HG03571 (cell line): Measurements from ENCODE around the gene ASB18.

Source experiments
- ATAC-seq: cut with Tn5 transposase; IDR thresholded peaks from one replicate; pipeline ENCODE4 v1.9.1; 2021; ENCODE audit not compliant: unreplicated experiment

The ASB18 gene

DNA sequence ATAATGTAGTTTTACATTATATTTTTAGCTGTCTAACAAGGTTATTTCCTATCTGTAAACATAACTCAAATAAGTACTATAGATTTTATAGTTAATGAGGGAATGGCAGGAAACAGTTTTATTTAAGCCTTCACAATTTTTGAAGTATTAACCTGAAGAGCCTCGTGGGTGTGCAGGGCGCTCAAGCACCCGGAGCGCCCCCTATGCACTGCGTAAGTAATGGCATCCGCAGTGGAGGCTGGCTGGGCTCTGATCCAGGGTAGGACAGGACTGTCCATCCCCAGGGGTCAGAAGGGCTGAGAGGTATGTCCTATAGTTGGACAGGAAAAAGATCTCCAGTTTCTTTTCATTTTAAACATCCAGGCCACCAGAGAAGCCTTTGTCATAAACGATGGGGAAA lies 87.8 kb downstream of the ASB18 start:
- ATAC-seq = no peak

DNA sequence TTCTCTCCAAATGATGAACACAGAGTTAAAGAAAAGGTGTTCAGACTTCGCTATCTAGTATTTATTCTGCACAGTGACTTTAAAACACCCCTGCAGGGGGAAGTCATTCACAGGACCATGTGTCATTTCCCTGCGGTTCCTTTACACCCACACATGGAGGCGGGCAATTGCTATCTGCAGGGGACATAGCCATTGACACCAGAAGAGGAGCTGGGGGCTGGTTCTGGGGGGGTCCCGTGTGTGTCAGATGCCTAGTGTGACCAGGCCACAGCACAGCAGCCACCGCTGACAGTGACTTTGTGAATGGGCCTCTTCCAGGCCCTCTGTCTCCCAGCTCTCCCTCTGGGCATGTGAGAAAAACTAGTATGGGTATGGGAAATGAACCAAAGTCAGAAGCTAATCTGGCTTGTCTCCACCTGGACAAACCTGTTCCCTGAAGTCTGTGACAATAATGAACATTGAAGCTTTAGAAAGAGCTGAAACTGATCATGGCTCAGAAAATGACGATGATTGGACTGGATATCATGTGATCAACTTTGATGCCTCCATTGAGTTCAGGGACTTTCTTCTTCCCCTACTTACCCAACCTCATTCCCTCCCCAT lies 88.6 kb downstream of the ASB18 start:
- no peak for ATAC-seq

DNA sequence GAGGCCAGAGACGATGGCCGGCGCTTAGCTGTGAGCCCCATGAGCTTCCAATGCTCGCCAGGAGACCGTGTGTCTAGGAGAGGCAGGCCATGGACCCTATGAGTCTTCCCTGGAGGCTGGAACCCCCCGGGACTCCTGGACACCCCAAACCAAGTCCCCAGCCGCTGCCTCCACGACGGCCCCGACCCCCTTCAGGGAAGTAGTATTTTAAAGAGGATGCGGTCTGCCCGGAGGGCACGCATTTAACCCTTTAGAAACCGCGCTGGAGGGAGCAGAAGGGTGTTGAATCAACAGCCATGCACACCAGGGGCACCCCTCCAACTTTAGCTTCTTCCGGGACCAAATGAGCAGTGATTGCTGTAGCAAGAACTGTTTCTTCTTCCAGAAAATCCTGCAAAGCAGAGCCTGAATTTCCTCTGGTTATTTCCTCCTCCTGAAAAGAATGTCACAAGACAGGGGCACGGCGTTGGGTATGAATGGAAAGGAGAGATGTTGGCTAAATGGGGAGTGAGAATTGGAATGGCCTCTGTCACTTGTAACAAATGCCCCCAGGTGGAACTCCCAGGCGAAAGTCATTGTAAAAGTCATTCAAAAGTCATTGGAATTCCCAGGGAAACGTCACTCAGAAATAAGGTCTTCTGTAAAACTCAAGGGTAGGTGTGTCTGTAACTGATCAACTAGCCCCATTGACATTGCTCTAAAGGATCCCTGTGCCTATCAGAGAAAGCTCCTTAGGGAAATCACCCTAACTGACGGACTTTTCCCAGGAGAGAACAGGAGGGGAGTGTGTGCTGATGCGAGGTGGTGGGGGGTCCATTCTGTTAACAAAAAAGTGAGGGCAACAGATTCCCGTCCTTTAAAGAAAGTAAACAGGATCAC lies 90.2 kb downstream of the ASB18 start:
- no peak for ATAC-seq

DNA sequence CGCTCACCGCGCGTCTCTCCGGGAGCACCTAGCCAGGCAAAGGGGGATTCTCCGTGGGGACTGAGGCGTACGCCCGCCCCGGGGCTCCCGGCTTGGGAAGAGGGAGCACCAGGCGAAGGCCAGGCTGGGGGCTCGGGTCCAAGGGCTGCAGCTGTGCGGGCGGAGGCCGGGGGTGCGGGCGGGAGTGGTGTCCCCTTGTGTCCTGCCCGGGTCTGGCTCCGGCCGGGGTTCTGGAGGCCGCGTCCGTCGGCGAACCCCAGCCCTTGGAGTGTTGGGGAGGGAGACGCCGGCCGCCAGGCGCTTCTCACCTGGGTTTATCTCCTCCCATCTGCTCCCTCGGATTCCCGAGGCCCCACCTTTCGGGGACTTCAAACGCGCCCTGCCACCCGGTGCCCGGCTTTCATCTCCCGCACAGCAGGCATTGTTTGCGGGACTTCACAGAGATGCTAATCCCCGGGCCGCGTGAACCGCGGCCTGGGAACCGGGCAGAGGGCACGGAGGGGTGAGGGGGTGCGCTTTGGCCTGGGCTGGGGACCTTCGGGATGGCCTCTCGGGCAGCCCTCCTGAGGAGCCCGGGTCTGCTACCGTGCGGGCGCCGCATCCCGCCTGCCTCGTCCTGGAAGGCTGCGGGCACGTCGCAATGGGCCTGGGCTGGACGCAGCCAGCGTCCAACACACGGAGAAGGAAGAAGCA lies 91.0 kb downstream of the ASB18 start:
- ATAC-seq = no peak

DNA sequence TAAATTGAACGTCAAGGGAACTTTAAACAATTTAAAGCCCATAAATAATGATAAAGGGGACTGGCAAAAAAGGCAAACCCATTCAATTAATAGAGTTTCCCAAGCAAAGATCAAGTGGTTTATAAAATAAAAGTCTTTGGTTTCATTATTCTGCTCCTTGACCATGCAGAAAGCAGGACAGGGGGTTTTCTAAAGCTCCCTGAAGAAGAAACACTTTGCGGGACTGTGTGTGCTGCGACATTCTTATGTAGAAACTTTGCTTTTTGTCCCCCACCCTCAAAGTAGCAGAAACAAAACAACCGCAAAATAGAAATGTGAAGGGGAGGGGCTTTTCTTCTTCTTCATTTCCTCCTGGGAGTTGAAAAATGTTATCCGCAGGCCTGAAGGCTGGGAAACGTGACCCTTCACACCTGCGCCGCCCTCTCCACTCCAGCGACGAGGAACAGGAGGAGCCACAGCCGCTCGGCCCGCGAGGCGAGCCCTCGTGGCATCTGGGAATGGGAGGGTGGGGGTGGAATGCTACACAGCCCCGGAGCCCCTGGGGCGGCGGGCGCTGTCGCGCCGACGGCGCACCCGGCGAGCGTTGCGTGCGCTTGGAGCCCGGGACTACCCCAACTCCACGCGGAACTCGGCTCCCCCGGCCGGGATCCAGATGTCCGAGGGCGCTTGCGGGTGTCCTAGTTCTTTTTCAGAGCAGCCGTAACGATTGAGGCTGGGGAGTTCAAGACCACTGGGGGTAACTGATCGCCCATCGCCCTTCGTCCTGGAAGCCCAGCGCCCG lies 91.8 kb downstream of the ASB18 start:
- ATAC-seq = no peak

DNA sequence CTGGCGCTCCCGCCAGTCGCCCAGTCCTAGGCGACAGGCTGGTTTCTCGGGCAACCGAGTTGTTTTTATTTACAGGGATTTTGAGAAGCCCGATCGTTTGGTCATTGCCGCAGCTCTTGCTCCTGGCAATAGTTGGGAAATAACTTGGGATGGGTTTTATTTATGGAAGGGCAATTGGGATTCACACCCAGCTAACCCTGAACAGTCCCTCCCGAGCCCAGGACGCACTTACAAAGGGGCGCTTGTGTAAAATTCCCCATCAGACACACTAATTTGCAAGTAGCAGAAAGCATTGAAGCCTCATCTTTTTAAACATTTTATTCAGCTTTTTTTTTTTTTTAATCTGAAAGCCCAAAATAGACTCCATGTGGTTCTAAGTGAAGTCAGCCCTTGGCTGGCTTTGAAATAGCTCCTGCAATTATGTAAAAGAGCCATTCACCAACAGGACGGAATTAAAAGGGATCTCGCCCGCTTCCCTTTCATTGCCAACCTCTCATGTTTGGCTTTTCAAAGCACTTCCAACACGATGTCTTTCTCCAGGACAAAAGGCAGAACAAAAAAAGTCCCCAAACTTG lies 92.4 kb downstream of the ASB18 start:
- ATAC-seq = no peak

DNA sequence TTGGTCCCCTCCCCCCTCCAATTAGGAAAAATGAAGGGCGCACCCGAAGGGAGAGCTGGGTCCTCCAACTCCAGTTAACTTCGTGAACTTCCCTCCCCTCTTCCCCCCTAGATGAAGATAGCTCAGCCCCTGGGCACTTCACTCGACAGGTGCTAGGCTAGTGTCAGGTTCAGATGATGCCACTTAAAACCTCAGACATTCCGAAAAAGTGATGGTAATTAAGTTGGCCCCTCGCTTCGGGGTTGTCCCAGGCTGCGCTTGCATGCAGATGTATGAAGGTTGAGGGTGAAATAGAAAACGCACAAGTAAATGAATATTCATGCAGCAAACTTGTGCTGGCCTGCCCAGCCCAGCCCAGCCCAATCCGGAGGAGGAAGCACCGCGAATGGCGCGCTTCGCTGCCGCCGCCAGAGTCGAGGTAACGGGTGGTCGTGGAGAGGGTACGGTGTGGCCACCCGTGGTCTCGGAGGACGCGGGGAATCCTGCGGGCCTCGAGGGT lies 93.0 kb downstream of the ASB18 start:
- no peak for ATAC-seq

DNA sequence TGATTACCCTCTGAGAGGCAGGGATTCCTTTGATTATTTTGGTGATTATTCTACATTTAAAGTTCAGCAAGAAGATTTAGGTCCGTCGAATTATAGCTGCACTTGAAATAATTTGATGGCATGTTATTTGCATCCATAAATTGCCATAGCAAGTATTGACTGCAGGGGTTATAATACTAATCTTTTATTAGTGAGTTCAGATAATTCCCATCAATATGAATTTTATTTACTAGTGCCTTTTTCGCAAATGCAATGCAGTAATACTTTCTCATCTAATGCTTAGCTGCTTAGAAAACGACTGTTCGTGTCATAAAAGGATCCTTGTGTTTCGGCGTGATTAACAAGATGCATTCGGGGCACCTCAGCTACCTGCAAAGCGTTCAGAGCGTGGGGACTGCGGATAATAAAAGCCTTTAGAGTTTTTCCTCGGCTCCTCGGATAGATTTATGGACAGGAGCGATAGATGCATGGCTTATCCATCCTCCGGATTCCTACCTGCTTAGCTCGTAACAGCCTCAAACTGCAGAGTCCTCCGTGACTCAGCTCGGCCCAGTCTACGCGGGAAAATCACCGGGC lies 93.5 kb downstream of the ASB18 start:
- ATAC-seq = no peak

DNA sequence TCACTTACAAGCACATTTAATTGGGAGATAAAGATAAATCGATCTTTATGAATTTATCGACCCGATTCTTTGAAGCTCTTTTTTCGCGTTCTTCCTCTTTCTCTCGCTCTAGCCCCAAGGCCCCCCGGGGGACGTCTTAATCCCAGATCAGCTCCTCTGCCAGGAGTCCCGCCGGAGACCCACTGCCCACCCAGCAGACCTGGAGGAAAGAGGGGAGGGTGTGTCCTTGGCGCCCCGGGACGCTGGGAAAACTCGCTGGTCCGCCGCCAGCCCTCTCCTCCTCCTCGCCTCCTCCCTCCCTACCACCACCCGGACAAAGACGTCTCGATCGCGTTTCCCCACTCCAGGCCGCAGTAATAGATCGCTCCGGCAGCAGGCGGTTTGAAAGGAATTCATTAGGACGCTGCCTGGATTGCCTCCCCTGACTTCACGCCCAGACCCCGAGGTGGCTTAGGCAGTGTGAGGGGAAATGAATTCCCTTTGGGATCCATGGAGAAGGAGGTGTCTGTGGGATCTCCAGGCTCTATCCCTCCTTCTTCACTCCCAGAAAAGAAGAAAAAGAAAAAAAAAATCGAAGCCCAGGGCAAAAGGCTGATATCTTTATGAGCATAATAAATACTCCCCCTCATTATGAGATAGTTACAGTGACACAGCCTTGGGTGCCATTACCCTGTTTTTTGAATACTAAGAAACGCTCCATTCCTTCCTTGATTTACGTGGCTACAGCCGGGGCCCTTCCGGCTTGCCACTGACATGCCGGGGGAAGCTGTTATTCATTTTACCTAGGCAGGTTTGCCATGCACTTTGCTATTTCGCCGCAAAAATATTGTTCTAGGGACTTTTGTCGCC lies 94.2 kb downstream of the ASB18 start:
- ATAC-seq = no peak

DNA sequence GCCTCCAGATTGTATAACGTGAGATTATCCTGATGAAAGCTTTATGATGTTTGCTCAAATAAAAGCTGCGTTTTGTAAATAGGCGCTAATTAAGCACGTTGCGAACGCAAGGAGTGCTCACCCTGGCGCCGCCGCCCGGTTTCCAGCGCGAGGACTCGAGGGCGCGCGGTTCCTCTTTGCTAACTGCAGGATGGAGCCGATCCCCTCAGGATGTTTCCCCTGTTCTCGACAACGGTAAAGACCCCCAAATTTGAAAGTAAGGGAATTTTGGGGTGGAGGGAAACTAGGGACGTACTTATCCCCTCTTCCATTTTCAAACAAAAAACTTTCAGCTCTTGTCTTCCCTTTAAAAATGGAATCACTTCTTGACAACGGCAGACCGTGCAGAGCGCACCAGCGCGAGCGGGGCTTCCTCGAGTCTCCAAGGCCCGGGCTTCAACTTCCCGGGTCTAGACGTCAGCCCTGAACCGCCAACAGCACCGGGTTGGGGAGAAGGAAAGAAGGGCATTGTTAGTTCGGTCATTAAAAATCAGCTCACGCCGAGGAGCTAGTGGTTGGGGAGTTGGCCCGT lies 95.0 kb downstream of the ASB18 start:
- no peak for ATAC-seq

DNA sequence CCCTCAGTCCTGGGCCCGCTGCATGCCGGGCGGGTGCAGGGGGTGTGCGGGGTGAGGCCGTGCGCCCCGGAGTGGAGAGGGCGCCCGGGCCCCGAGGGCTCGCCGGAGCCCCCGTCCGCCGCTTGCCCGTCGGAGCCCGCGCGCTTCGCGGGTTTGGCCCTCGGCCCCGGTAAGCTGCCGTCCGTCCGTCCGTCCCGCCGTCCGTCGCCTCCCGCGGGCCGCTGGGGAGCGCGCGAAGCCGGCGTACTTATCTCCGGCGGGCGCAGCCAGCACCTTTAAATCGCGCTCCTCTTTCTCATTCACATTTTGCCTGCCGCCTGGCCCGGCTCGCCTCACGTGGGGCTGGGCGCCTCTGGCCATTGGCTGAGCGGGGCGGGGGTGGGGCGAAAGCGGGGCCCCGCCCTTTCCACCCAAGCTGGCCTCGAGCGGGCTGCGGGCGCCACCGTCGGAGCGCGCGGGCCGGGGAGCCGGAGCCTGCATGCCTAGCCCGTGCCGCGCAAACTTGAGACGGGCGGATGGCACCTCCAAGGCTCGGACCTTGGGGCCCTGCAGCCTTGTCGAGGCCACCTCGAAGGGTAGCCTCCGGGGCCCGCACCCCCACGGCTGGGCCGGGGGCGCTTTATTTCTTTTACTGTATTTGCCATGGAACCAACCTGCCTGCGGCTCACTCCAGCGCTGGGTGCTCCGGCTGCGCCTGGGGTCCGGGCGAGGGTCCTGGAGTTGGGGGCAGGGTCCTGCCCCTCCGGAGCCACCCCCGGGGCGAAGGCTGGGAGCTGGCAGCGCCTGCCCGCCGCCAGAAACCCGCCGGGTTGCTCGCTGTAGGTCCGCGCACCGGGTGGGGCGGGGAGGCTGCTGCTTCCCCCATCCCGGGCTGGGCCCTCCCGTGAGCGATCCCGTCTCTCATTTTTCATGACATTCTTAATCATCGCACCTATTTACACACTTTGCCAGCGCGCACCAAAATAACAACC lies 95.8 kb downstream of the ASB18 start, which contains the start of gene GBX2:
TSS of gene GBX2 (minus strand) at position 277 of the 971 bp plus-strand sequence. CDS start 415 bp downstream, outside the sequence.
- no peak for ATAC-seq

DNA sequence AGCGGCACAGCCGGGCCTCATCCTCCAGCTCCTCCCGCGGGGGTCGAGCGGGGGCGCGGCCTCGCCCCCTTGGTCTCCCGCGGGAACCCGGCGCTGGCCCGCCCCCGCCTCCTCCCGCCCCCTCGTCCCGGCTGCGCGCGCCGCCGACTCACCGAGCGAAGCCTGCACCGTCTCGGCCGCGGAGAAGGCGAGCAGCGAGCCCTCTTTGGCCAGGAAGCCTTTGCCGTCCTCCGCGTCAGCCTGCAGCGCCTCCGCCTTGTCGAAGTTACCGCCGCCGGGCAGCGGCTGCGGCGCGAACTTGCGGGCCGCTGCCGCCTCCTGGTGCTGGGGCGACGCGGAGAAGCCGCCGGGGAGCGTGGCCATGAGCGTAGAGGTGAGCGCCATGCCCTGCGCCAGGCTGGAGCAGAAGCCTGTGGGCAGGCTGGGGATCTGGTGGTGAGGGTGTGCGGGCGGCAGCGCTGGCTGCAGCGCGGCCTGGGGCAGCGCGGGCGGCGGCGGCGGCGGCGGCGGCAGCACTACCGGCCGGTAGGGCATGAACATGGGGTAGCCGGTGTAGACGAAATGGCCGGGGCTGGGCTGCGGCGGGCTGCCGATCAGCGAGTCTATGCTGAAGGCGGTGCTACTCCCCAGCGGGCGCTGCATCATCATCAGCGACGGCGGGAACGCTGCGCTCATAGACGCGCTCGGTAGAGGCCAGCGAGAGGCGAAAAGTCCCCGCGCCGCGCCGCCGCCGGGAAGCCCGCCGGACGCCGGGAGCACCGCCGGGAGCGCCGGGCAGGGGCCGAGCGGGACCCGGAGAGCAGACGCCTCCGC lies 96.7 kb downstream of the ASB18 start:
- no peak for ATAC-seq

DNA sequence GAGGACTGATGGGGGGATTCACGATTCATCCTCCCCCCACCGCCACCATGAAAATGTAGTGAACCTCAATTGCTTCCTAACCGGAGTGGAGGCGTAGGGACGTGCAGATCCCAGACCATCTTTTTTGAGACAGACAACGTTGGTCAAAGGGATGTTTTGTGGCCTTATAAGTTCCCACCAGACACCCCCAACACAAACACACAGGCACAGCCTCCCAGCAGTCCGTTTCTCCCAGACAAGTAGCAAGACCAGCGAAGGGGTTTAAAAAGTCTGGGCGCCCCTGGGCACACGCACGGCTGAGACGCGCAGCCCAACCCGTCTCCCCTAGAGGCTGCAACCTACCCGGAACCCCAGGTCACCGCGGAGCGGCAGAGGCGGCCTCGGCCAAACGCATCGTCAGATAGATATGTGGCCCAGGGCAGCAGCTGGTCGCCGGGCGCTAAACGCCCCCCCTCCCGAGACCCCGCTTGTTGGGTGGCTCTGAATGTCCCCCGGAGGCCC lies 97.4 kb downstream of the ASB18 start:
- ATAC-seq = no peak

DNA sequence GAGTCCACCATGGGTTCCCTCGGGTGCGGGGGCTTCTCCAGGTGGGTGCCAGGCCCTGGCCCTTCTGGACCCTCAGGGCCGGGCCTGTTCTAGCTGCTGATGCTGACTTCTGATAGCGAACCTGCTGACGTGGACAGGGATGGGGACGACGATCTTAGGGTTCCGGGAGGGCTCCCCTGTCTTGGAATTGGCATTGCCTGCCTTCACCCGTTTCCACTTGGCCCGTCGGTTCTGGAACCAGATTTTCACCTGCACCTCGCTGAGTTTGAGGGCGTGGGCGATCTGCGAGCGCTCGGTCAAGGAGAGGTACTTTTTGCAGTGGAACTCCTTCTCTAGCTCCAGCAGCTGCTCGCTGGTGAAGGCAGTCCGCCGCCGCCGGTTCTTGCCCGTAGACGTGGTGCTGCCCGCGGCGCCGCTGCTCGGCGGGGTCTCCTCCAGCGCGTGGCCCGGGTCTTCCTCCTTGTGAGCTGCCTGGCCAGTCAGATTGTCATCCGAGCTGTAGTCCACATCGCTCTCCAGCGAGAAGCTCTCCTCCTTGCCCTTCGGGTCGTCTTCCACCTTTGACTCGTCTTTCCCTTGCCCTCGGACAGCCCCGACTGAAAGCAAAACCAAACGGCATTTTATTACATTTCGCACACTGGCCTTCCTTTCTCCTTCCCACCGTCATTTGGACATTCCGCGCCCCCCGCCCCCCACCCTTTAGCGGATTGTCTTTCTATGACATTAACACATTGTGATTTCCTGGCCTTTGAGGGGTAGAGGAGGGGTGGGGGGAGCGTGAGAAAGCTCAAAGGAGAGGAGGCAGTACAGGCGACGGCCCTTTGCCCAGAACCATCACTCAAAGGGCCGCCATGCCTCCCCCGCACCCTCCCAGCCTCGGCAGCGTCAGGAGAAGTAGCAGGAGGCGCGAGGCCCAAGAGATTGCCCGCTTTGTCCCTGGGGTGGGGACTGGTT lies 98.1 kb downstream of the ASB18 start:
- ATAC-seq = no peak

DNA sequence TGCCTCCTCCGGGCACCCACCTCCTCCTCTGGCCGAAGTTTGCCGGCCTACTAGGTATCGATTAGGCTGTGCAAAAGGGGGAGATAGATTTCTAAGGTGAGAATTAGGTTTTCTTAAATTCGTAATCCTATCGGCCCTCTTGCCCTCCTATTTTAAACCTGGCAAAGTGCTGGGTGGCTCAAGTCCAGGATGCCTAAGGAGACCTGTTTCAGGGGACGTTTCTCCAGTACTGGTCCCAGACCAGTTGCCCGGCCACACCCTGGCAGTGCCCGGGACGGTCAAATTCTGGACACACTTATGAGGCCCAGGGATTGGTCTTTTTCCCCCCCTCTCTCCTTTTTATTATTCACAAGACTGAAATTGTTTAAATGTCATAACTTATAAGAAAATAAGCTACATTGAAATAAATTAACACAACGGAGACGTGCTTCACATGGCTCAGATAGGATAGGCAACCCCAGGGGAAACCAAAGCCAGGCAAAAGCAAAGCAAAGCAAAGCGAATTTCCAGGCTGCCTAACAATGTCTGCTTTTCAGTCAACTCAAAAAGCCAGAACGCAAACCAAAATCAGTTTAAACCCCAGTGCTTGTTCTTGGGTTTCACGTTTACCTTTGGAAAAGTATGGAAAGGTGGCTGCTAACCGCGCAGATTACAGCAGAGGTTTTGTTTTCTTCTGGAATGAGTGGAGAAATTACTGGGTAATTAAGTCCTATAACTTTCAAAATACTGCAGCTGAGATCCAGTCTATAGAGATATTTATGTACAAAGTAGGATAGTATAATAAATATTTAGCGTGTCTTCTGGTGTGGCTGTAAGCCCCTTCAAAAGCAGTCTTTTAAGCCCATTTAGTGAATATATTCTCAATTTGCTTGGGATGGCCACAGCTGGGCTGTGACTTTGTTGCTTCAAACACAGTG lies 99.0 kb downstream of the ASB18 start:
- ATAC-seq = no peak
